ENCODE results near the gene RAB3A.
A peak's percentile ranks its signal among the peaks of the same experiment; 100 is the strongest.
"Not testable (repeated sequence)": the region's sequence is repeated elsewhere in the genome, so short reads cannot be mapped to it uniquely, and the experiment has no call there.

Gene RAB3A

GRCh38 chr19:18167975-18168645, 35.7 kb downstream of the RAB3A start:
- peak; percentile 56 for DNase-seq

- no peak for DNase-seq
Observed at GRCh38 chr19:18167011-18167410, 36.8 kb downstream of the RAB3A start.

GRCh38 chr19:18165794-18166544, 37.9 kb downstream of the RAB3A start:
- DNase-seq, result no peak

- DNase-seq, result no peak
Observed at GRCh38 chr19:18164072-18164471, 39.8 kb downstream of the RAB3A start.

- DNase-seq, result no peak
Observed at GRCh38 chr19:18161636-18162002, 42.2 kb downstream of the RAB3A start.

- DNase-seq, result peak; percentile 57
Observed at GRCh38 chr19:18160971-18161635, 42.7 kb downstream of the RAB3A start.

GRCh38 chr19:18160493-18160970, 43.3 kb downstream of the RAB3A start:
- DNase-seq, result no peak

- no peak for DNase-seq
Observed at GRCh38 chr19:18159810-18160209, 44.0 kb downstream of the RAB3A start.

- not testable (repeated sequence) for DNase-seq
Observed at GRCh38 chr19:18159059-18159616, 44.7 kb downstream of the RAB3A start.

GRCh38 chr19:18158467-18158866, 45.4 kb downstream of the RAB3A start:
- DNase-seq, result no peak

- peak; percentile 77 for DNase-seq
Observed at GRCh38 chr19:18157465-18158063, 46.3 kb downstream of the RAB3A start.

GRCh38 chr19:18156841-18157464, 46.9 kb downstream of the RAB3A start:
- DNase-seq, result peak; percentile 55

- no peak for DNase-seq
Observed at GRCh38 chr19:18156268-18156667, 47.6 kb downstream of the RAB3A start.

GRCh38 chr19:18155095-18156087, 48.5 kb downstream of the RAB3A start:
- no peak for DNase-seq

GRCh38 chr19:18153556-18154134, 50.2 kb downstream of the RAB3A start:
- no peak for DNase-seq

GRCh38 chr19:18152817-18153555, 50.9 kb downstream of the RAB3A start, which contains the start of gene PIK3R2:
Gene PIK3R2, plus strand, starts transcription at chr19:18153163. Its CDS starts 2,717 bp downstream, at chr19:18155880.
- DNase-seq, result peak; percentile 100

GRCh38 chr19:18152442-18152816, 51.4 kb downstream of the RAB3A start:
- peak; percentile 99 for DNase-seq

- no peak for DNase-seq
Observed at GRCh38 chr19:18150776-18151624, 52.8 kb downstream of the RAB3A start.

- DNase-seq, result no peak
Observed at GRCh38 chr19:18149596-18149975, 54.3 kb downstream of the RAB3A start.

Measured in retina (tissue), 1 donor.